ENCODE data around the gene IL17RD.

Gene IL17RD

GRCh38 chr3:57064001-57064400 is 101.2 kb downstream of the IL17RD start:
- no peak for DNase-seq

- DNase-seq: no peak
These were observed 102.1 kb downstream of the IL17RD start for GRCh38 chr3:57063032-57063431.

GRCh38 chr3:57062101-57062631 is 103.0 kb downstream of the IL17RD start:
- DNase-seq: no peak

- DNase-seq: no peak
These were observed 103.6 kb downstream of the IL17RD start for GRCh38 chr3:57061556-57061955.

- no peak for DNase-seq
These were observed 104.9 kb downstream of the IL17RD start, which contains the start of gene SPATA12 for GRCh38 chr3:57060089-57060821. TSS of gene SPATA12 (plus strand) at chr3:57060664. CDS start at chr3:57073695, 13,031 bp downstream.

GRCh38 chr3:57059411-57059810 is 105.7 kb downstream of the IL17RD start:
- DNase-seq: no peak

GRCh38 chr3:57057351-57057750 is 107.8 kb downstream of the IL17RD start:
- no peak for DNase-seq

GRCh38 chr3:57053122-57053521 is 112.0 kb downstream of the IL17RD start:
- DNase-seq: no peak

- DNase-seq: no peak
These were observed 112.5 kb downstream of the IL17RD start for GRCh38 chr3:57052662-57053061.

- no peak for DNase-seq
These were observed 116.4 kb downstream of the IL17RD start for GRCh38 chr3:57048728-57049127.

GRCh38 chr3:57048052-57048671 is 117.0 kb downstream of the IL17RD start:
- DNase-seq: peak; percentile 71

- no peak for DNase-seq
These were observed 118.9 kb downstream of the IL17RD start for GRCh38 chr3:57046101-57046765.

GRCh38 chr3:57043518-57043917 is 121.6 kb downstream of the IL17RD start:
- no peak for DNase-seq

GRCh38 chr3:57041674-57042073 is 123.5 kb downstream of the IL17RD start:
- DNase-seq: no peak

Data from NCI-H187 treated with DMSO at 0.1 percent for 48 hours (cell line).